ENCODE measurements around the gene APIP.
A peak's percentile ranks its signal among the peaks of the same experiment; 100 is the strongest.
"Not testable (repeated sequence)": the region's sequence is repeated elsewhere in the genome, so short reads cannot be mapped to it uniquely, and the experiment has no call there.

APIP gene

DNA sequence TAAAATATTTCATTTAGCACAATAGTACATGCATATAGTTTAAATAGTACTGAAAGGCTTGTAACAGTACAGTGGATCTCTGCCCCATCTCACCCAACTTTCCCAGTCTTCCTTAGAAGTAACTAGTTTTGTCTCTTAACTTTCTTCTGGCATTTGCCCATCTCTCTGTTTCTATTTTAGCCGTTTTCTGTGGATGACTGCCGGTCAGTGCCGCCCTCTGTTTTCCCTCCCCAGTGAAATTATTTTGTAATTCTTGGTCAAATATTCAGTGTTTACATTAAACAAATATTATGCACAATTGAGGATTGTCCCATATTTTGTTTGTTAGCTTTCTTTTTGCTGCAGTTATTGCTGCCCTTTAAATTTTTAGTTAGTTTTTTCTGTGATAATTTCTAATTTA, 8.5 kb upstream of the APIP start:
- no peak for DNase-seq

DNA sequence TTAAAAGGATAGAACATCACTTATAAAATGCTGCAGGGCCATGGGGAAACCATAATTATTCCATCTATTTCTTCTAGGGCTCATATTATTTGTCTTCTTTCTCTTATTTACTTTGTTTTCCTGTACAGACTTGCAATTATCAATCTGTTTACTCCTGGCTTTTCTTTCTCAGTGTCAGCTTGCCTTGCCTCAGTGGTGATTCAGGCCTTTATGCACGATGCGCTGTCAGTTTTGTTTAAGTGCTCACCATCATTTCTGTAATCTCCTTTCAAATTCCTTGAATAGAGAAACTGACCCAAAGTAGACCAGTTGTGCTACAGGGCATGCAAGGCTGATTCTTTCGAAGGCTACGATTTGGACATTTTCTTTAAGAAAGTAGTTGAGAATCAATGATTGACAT, 5.0 kb upstream of the APIP start:
- DNase-seq = no peak

DNA sequence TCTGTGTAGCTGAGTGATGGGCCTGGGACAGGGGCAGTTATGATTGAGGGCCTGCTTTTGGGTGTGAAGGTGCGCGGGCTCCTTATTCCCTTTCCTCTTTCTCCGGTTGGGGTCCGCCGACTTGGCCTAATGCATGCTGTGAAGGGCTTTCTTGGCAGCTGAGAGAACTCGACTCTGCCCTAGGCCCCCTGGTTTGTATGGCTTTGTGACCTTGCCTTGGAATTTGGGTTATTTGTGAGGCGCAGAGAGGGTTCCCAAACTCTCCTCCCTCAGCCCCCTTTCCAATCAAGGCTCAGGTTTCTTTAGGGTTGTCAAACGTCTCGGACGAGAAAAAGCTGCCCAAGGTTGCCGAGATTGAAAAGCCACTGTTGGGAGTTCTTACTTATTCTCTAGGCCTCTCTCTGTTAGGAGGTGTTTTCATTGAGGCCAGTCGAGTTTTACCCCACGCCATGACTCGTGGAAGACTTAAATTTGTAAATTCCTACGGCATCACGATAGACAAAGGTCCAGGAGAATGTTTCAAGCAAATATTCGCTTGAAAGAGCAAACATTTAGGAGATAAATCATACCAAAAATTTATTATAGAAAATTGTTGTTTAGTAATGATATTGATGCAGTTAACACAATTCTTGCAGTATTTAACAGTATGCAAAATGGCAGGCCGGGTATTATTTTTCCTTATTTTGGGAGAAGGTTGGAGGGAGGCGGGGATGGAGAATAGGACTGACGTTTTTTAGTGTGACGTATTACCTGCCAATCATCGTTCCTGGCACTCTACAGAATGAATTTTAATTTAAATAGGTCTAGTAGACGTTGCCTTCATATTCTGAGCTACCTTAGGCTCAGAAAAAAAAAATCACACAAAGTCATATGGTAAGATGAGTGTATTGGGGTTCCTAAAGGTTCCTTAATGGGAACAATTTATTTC, 928 bp upstream of the APIP start:
- peak in 1 of 2 experiments; percentile 50 for DNase-seq

DNA sequence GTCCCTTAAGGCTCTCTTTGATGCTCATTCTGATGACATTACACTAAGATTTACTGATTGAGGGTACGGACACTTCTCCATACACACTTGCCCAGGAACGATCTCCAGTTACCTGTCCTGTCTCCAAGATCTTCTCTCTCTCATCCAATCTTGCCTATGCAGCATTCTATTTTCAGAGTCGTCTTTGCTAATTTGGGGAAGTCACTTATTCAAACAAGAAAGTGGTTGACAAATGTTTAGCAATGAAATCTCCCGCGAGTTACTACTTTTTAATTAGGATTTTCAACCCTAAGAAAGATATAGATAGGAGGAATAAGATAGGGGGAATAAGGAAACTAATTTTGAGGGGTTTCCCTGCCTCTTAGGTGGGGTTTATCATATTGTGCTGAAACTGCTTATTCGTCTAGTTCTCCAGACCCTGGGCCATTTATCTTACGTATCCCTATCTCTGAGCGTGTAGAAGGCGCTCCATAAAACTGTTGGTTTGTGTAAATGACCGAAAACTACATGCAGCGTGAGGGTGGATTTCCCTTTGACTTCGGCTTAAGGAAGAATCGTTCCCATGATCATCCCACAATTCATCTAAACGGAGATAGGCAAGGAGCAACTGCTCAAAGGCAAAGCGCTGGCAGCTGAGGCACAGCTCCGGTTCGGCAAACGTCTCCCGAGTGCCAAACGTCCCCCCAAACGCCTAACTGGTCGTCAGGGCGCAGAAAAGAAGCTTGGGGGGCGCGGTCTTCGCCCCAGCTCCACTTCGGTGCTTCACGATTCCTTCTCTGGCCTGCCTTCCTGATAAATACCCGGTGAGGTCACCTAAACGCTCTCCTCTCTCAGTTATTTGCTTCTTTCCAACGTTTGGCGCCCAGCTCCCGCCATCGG, 804 bp downstream of the APIP start:
- peak in 1 of 2 experiments; percentile 52 for DNase-seq

DNA sequence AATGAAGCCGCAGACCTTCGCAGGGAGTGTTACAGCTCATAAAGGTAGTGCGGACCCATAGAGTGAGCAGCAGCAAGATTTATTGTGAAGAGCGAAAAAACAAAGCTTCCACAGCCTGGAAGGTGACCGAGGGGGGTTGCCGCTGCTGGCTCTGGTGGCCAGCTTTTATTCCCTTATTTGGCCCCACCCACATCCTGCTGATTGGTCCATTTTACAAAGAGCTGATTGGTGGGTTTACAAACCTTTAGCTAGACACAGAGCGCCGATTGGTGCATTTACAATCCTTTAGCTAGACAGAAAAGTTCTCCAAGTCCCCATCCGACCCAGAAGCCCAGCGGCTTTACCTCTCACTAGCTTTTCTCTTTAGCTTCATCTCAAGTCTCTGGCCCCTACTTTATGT, 2.6 kb downstream of the APIP start:
- DNase-seq = not testable (repeated sequence)

DNA sequence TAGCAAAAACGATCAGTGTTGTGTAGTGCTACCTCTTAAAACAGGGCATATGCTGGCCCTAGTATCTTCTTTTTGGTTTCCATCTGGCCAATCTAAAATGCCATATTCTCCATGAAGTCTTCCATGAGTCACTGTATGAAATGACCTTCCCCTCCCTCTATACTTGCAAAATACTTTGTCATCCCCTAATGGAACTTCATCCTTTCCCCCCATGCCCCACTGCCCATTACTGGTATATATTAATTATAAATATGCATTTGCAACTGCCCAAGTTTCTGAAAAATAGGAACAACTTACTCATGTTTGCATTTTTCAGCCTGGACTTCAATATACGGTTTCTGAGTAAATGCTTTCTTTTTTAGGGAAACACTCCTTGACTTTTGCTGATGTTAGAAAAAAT, 4.5 kb downstream of the APIP start:
- no peak for DNase-seq

DNA sequence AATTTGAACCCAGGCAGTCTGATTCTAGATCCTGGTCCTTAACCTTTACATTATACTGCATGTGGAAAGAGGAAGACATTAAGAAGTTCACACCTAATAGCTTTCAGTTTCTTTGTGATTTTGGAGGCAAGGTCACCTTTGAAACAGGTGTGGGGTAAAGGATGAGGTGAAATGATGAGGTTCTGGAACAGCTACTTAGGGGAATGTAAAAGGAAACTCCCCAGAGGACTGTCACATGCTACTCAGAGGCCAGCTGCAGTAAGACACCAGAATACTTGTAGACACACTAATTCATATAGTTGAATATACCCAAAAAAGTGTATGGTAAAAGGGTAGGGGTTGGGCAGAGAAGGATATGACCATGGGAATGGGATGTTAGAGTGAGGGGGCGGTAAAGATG, 5.4 kb downstream of the APIP start:
- DNase-seq = no peak

DNA sequence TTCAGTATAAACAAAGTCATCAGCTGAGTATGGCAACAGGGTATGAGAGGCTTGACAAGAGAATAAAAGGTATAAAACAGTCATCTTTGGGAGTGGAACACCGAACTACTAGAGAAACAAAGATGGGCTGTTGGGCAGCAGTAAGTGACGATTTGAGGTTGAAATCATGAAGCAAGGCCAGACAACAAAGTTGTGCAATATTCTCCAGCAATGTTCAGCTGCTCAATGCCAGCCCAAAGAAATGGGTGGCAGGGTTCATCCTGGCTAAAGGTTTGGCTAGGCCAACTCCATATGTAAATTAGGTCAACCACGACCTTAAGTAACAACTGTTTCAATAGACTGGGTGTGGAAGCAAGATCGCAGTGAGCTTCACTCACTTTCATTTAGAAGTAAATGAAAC, 6.2 kb downstream of the APIP start:
- no peak for DNase-seq

DNA sequence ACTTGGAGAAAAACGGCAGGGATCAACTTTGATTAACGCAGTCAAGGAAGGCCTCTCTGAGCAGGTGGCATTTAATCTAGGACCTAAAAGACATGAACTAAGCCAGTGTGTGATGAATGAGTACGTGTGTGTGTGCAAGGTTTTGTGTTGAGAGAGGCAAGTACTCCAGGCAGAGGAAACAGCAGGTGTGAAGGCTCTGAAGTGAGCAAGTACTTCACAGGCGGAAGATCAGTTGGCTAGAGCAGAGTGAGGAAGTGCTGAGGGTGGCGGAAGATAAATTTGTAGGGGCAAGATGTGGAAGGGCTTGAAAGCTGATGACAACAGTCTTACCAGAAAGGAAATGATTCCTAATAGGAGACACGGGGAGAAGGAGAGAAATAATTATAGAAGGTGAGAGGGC, 6.8 kb downstream of the APIP start:
- DNase-seq = no peak

DNA sequence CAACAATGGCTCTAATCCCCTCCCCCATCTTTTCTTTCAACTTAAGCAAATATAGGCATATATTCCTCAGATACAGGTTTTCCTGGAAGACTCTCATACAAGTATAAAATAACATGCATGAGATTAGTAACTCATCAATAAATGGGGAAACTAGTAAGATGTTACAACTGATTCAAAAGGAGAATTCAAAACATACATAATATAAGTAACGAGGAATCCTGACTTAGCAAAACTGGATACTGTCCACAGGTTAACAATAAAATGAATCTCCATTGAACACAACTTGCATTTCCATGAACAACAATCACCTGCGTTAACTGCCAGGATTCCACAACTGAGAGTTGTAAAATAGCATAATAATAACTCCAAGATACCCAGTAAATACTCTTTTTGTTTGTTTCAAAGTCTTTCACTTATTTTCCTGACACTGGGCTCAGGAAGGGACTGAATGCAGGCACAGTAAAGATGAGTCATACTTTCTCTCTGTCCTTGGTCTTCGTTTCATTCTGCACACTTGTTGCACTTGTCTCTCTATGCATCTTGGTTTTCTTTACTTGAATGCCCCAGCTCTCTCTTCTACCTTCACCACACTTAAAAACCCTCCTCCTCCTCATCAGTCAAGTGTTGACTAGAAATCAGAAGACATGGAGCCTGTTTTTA, 8.1 kb downstream of the APIP start:
- DNase-seq = no peak

DNA sequence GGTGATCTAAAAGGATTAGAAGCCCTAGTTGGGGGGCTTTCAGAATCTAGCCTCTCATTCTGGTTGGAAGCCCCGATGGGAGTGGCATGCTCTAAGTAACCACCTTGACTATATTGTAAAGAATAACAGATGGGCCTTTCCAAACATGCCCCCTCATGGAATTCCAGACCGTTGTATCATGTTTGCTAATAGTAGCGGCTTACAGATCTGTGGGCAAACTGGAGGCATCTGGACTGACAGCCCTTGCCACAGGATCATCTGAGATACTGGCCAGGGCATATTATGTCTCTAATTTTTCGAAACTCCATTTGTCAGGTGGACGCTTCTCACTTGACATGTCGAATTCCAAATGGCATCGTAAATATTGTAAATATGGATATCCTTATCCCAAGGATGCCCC, 10.5 kb downstream of the APIP start:
- DNase-seq = no peak

DNA sequence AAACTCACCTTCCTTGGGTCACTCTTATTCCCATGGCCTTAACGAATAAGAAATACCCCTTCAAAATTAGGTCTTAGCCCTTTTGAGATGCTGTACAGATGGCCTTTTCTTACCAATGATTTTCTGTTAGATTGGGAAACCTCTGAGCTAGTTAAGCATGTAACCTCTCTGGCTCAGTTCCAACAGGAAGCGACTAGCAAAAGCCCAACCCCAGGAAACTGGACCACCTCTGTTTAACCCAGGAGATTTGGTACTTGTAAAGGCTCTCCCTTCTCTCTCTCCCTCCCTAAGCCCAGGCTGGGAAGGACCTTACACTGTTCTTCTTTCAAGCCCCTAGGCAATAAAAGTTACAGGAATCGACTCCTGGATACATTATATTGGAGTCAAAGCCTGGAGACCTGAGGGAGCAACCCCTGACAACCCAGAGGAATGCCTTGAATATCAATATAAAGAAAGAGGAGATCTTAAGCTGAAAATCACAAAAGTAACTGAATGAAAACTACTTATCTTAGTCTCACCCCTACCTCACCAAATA, 11.7 kb downstream of the APIP start:
- no peak for DNase-seq

DNA sequence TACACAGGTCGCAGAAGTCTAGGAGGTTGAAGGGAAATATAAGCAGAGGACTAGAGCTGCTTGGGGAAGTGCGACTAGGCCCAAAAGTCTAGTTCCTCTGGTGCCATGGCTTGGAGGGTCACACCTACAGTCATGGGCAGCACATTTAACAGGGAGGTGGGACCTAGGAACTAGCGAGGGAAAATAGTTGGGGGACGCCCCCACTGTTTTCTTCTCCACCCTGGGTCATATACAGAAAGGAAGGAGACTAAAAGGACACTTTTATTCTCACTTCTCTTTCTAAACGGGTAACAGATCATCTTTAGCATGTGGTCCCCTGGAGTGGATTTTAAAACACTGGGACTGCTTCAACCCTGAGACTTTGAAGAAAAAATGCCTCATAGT, 16.6 kb downstream of the APIP start:
- no peak for DNase-seq

DNA sequence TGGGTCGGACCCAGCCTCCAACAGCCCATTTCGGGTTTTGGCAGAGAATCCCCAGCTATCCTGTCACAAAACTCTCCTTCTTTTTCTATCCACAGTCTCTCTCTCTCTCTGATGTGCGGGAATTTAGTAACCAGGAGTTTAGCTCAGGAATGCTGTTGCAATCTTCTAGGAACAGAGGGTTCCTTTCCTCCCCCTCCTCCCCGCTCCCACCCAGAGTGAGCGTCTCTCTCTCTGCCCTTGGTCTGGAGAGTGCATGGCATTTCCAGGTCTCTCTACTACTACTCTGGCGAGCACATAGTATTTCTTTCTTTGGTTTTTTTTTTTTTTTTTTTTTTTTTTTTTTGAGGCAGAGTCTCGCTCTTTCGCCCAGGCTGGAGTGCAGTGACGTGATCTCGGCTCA, 17.7 kb downstream of the APIP start:
- no peak for DNase-seq

DNA sequence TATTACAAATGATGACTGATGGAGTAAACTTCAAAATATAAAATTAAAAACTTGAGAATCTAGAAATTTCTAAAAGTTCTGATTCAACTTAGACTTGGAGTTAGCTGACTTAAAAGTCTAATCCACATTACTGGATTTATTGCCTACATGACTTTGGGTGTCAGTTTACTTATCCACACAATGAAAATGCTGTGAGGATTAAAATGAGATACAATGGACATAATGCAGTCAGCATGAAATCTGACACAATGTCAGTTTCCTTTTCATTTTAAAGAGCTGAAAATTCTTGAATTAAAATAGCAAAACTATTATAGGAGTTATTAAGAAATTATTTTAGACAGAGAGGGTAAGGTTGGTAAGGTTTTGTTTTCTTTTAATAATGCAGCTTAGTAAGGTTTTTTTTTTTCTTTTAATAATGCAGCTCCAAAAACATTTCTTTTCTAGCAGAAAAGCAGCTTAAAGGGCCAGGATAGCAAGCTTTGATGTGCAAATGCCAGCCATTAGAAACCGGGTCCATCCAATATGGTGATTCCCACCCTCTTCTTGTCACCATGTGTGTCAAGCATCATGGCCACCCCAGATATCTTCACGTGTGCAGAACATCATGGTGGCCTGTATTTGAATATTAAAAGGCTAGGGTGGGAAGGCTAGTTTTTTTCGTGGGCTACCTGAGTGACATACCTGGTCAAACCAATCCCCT, 18.9 kb downstream of the APIP start:
- no peak for DNase-seq

DNA sequence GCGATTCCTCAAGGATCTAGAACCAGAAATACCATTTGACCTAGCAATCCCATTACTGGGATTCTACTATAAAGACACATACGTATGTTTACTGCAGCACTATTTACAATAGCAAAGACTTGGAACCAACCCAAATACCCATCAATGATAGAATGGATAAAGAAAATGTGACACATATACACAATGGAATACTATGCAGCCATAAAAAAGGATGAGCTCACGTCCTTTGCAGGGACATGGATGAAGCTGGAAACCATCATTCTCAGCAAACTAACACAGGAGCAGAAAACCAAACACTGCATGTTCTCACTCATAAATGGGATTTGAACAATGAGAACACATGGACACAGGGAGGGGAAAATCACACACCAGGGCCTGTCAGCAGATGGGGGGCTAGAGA, 20.0 kb downstream of the APIP start:
- DNase-seq = not testable (repeated sequence)

DNA sequence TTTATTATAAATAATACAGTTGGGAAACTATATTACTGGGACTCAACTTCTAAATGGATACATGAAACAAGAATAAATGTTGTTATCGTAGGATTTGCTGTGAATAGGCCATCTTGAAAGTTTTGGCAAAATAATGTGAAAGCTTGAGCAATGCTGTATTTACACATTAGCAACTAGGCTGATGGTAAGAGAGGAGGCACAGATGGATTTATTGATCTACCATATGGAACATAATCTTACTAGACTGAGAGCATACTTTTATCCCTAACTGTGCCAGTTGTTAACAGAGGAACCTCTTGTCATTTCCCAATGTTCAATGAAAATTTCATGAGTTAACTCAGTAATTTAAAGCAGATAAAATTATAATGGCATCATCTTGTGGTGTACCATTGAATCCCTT, 22.8 kb downstream of the APIP start:
- no peak for DNase-seq

DNA sequence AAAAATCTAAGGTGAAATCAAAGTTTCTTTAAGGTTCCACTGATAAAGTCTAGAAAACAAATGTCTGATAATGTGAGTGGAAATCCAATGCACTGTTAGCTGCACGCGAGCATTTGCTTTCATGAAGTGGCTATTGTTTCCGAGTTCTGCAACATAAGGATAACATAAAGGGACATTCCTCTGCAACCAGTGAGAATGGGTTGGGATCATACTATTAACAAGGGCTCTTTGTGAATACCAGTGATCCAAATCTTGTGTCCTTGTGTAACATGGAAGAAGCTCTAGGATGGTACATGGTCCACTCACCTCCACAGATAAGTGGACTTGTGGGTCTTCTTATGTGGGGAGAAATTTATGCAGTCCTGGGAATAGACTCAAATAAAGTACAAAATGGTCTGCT, 24.6 kb downstream of the APIP start:
- no peak for DNase-seq

DNA sequence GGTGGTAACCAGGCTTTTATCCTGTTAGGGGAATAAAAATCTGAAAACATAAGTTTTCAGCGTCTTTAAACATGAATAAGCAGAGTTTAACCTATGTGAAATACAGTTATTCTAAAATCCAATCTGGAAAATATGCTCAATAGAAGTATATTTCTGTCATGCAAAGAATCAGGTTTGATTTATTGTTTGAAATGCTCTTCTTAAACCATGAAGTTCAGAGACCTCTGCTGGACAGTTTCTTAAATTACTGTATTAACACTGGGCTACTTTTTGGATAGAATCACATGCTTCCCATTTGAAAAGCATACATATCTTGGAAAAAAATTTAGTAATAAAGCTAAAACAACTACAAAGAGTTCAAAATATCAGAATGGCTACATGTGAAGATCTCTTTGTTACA, 25.4 kb downstream of the APIP start:
- DNase-seq = peak in 1 of 2 experiments; percentile 60

DNA sequence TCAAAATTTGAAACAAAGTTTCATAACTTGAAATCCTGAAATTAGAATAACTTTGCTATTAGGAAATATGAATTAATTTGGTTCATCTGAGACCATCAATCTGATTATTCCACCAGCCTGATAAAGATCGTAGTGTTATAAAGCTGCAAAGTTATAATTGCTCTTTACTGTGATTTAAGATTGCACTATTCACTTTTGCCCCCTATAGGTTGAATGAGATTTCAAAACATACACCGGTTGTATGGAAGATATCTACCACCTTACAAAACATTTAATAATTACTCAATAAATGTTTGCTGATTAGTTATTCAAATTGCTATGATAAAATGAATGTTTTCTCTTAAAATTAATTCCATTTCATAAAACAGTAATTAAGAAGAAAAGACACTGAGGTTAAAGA, 26.1 kb downstream of the APIP start:
- peak in 1 of 2 experiments; percentile 17 for DNase-seq

DNA sequence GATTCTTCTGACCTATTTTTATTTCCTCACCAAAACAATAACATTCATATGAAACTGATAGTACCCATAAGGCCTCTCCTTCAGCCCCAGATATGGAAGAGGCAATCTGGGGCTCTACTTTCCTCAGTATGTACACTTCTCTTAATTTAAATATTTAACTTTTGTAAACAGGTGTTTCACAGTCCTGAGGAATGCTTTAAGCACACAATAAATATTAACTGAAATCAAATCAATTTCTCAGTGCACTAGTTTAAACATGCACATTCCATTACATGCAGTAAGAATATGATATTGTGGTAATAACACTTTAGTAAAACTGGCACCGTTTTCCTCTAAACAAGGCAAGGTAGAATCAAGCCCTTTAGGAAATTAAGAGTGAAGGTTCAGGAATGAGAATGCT, 28.9 kb downstream of the APIP start:
- DNase-seq = no peak

DNA sequence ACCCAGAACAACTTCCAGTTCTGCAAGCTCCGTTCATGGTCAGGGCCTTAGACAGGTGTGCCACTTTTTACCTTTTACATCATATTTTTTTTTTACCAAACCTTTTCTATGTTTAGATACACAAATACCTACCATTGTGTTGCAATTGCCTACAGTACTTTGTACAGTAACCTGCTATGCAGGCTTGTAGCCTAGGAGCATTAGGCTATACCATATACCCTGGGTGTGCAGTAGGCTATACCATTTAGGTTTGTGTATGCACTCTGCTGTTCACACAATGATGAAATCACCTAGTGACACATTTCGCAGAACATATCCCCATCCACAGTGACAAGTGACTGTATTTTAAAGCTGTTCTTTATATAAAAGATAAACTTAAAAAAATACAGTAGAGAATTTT, 29.6 kb downstream of the APIP start:
- no peak for DNase-seq

DNA sequence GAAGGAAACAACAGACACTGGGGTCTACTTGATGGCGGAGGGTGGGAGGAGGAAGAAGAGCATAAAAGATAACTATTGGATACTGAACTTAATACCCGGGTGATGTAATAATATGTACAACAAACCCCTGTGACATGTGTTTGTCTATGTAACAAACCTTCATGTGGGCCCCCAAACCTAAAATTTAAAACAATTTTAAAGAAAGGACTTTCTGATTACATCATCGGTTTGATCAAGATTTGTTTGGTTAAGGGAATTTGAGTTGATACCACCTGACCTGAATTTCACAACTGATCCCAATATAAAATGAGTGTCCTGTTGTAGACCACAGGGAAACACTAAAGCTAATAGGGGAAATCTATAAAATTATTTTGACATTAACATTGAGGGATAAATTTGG, 34.3 kb downstream of the APIP start:
- DNase-seq = no peak

Measured in SW 1271 (cell line).